Lower leg skin (tissue), 3 donors: Measurements from ENCODE around the gene GRK1.

Experiments used
- POLR2A ChIP-seq, 2 donors: fragments of 450-650 bp; IDR thresholded peaks; one replicate each; pipeline ENCODE4 v1.6.1; 2016 to 2017; ENCODE audit warnings: antibody characterized with exemption in 2 of 2, mild to moderate bottlenecking in 1 of 2, moderate library complexity in 1 of 2
- TF ChIP-seq, protein P1 (sequence below), 3 donors: fragments of 450-650 bp; IDR thresholded peaks; one replicate each; pipeline ENCODE4 v1.5.1; 2016; ENCODE audit warnings: antibody characterized with exemption in 3 of 3, mild to moderate bottlenecking in 3 of 3, moderate library complexity in 2 of 3

DNA sequence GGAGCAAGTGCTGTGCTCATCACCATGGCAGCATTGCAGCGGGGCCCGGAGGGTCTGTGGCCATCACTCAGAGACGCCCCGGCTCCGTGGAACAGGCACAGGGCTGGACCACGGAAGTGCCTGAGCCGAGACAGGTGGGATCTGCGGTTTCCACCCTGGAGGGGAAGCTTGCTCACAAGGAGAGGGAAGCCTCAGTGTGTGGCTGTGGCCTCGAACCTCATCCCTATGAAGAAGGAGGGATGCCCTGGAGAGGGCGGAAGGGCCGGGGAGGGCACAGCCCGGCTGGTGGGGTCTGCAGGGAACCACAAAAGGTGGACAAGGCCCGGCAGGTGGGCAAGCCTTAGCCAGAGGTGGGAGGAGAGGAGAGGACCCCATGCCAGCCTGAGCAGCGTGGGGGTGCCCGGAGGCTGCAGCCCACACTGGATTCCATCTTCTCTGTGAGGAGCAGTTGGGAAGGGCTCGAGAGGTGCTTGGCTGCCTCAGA is 61.6 kb downstream of the GRK1 start:
- TF ChIP-seq, protein P1, sequence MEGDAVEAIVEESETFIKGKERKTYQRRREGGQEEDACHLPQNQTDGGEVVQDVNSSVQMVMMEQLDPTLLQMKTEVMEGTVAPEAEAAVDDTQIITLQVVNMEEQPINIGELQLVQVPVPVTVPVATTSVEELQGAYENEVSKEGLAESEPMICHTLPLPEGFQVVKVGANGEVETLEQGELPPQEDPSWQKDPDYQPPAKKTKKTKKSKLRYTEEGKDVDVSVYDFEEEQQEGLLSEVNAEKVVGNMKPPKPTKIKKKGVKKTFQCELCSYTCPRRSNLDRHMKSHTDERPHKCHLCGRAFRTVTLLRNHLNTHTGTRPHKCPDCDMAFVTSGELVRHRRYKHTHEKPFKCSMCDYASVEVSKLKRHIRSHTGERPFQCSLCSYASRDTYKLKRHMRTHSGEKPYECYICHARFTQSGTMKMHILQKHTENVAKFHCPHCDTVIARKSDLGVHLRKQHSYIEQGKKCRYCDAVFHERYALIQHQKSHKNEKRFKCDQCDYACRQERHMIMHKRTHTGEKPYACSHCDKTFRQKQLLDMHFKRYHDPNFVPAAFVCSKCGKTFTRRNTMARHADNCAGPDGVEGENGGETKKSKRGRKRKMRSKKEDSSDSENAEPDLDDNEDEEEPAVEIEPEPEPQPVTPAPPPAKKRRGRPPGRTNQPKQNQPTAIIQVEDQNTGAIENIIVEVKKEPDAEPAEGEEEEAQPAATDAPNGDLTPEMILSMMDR (IDR thresholded peaks at IDR 0.05) = no peak
- no peak for TF ChIP-seq POLR2A (IDR thresholded peaks at IDR 0.05)
